Measurements from ENCODE around the gene TARM1.
"Not testable (repeated sequence)": the region's sequence is repeated elsewhere in the genome, so short reads cannot be mapped to it uniquely, and the experiment has no call there.

Gene TARM1

GRCh38 chr19:54099190-54099902 lies 18.2 kb upstream of the TARM1 start:
- no peak for DNase-seq

- DNase-seq: peak in 1 of 2 donors; percentile 22
These were observed 15.5 kb upstream of the TARM1 start for GRCh38 chr19:54096617-54097106.

GRCh38 chr19:54095859-54096616 lies 14.9 kb upstream of the TARM1 start:
- DNase-seq: peak; percentile 37 to 52

- DNase-seq: no peak
These were observed 14.1 kb upstream of the TARM1 start for GRCh38 chr19:54095136-54095858.

GRCh38 chr19:54094426-54095000 lies 13.3 kb upstream of the TARM1 start:
- DNase-seq: no peak

- DNase-seq: no peak
These were observed 3.2 kb upstream of the TARM1 start for GRCh38 chr19:54084410-54084809.

- no peak for DNase-seq
These were observed 3.8 kb downstream of the TARM1 start for GRCh38 chr19:54077334-54077733.

GRCh38 chr19:54074851-54075250 lies 6.3 kb downstream of the TARM1 start:
- DNase-seq: no peak

- DNase-seq: no peak
These were observed 7.3 kb downstream of the TARM1 start for GRCh38 chr19:54073829-54074228.

- DNase-seq: no peak
These were observed 11.7 kb downstream of the TARM1 start for GRCh38 chr19:54069470-54069869.

GRCh38 chr19:54063350-54064116 lies 17.6 kb downstream of the TARM1 start, which contains the start of gene VSTM1:
VSTM1 (minus strand) TSS chr19:54063897; CDS start chr19:54063777, 120 bp downstream.
- no peak for DNase-seq

GRCh38 chr19:54062643-54063042 lies 18.5 kb downstream of the TARM1 start:
- no peak for DNase-seq

GRCh38 chr19:54047616-54048015 lies 33.5 kb downstream of the TARM1 start:
- DNase-seq: no peak

GRCh38 chr19:54045771-54046170 lies 35.4 kb downstream of the TARM1 start:
- DNase-seq: no peak

- DNase-seq: no peak
These were observed 38.2 kb downstream of the TARM1 start for GRCh38 chr19:54042989-54043388.

GRCh38 chr19:54041969-54042606 lies 39.1 kb downstream of the TARM1 start:
- no peak for DNase-seq

- no peak for DNase-seq
These were observed 41.2 kb downstream of the TARM1 start for GRCh38 chr19:54040003-54040402.

- DNase-seq: not testable (repeated sequence)
These were observed 44.6 kb downstream of the TARM1 start for GRCh38 chr19:54036542-54036941.

GRCh38 chr19:54035215-54036178 lies 45.7 kb downstream of the TARM1 start:
- no peak for DNase-seq

GRCh38 chr19:54030895-54031586 lies 50.1 kb downstream of the TARM1 start:
- no peak for DNase-seq
